GM06990 (cell line): Measurements from ENCODE around the gene ABAT.

ENCODE experiments used
- DNase-seq: peaks from one replicate; pipeline ENCODE4 v3.0.0-alpha.2; 2011; ENCODE audit not compliant: insufficient read length; ENCODE audit errors: extremely low read depth
- H3K27me3 ChIP-seq: replicated peaks from 2 replicates; pipeline ENCODE4 v1.6.0; 2011; ENCODE audit warnings: low read length; ENCODE audit not compliant: control insufficient read depth, insufficient read depth
- H3K36me3 ChIP-seq: 2 replicates; pipeline ENCODE4 v1.5.1; 2011; ENCODE audit warnings: low read length; ENCODE audit not compliant: control insufficient read depth, insufficient read depth
- H3K4me3 ChIP-seq: replicated peaks from 2 replicates; pipeline ENCODE4 v1.5.1; 2011; ENCODE audit warnings: low read depth, mild to moderate bottlenecking, control low read depth, low read length
- TF ChIP-seq, protein P1 (sequence below): IDR thresholded peaks from 2 replicates; pipeline ENCODE4 v1.5.1; 2011; ENCODE audit warnings: low read length, control low read depth, mild to moderate bottlenecking, inconsistent platforms; ENCODE audit not compliant: insufficient read depth, poor library complexity, severe bottlenecking

The ABAT gene

DNA sequence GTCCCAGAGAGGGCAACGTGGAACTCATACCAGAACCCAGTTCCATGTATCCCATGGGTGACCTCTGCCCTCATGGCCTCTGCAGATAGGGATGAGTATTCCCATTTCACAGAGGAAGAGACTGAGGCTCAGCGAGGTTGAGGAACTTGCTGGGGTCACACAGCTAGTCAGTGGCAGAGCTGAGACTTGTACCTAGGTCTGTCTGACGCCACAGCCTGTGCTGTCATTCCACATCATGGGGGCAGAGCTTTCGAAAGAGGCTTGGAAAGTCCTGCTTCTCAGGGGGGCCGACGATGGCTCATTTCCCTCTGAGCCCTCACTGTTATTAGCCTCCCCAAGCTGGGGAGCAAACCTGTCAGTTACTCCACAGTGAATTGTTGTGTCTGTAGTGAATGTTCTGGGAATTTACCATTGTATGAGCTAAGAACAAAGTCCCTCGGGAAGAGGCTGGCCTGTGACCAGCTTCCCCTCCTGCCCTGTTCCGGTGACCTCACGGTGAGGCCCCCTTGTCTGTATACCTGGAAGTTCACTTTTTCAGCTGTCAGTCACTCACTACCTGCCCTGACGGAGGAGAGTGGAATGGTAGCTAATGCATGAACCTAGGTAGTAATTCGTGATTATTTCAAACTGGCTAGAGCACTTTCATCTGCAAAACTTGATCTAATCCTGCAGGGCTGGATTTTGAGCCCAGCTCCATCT, 44.0 kb upstream of the ABAT start:
- Histone ChIP-seq H3K27me3 (no peaks in the 10 kb centered on the region), H3K36me3 (peaks cover 37% of the 10 kb centered on the region), H3K4me3 (no peak overlapping the region)
- TF ChIP-seq, protein P1, sequence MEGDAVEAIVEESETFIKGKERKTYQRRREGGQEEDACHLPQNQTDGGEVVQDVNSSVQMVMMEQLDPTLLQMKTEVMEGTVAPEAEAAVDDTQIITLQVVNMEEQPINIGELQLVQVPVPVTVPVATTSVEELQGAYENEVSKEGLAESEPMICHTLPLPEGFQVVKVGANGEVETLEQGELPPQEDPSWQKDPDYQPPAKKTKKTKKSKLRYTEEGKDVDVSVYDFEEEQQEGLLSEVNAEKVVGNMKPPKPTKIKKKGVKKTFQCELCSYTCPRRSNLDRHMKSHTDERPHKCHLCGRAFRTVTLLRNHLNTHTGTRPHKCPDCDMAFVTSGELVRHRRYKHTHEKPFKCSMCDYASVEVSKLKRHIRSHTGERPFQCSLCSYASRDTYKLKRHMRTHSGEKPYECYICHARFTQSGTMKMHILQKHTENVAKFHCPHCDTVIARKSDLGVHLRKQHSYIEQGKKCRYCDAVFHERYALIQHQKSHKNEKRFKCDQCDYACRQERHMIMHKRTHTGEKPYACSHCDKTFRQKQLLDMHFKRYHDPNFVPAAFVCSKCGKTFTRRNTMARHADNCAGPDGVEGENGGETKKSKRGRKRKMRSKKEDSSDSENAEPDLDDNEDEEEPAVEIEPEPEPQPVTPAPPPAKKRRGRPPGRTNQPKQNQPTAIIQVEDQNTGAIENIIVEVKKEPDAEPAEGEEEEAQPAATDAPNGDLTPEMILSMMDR: no peak
- no peak for DNase-seq

DNA sequence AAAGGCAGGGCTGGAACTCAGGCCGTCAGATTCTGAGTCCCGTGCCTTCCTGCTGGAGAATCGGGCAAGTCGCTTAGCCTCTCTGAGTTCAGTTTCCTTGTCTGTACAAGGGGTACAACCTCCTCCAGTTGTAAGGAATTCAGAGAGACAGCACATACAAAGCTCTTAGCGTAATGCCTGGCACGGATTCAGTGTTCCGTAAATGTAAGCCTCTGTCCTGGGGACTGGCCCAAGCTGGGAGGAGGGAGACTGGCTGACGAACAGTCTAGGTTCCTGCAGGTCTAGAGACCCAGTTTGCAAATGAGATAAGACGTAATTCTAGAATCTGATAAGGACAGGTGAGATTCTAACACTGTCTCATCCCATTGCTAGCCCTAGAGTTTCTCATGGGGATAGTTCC, 43.0 kb upstream of the ABAT start:
- Histone ChIP-seq H3K36me3 (peaks cover 36% of the 10 kb centered on the region), H3K4me3 (no peak overlapping the region), H3K27me3 (no peaks in the 10 kb centered on the region)
- DNase-seq: no peak
- TF ChIP-seq, protein P1: no peak

DNA sequence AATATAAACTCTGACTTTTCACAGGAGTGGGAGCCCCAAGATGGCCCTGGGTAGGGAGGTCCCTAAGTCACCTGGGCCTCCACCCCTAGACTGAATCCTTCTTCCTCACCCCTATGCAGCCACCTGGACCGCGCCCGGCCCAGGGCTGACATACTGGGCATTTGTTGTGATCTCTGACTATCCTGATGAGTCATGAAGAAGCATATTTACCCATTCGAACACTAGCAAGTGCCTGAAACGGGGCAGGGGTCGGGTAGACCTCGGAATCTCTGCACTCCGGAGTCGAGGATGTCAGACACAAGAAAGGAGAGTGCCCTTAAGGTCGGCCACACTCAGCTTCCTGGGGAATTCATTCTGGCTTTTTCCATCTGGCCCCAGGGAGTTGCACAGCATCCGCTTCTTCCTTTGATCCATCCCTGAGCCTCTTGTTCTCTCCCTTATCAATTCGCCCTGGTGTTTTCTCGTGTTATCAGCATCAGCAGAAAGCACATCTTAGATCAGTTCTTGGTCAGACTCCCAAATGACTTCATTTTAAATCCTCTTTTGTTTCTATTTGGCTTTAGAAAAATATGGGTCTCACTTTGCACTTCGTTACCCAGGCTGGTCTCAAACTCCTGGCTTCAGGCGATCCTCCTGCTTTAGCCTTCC, 42.5 kb upstream of the ABAT start:
- peaks cover 34% of the 10 kb centered on the region for H3K36me3 ChIP-seq
- no peaks in the 10 kb centered on the region for H3K27me3 ChIP-seq
- TF ChIP-seq, protein P1: no peak
- no peak for DNase-seq
- no peak overlapping the region for H3K4me3 ChIP-seq

DNA sequence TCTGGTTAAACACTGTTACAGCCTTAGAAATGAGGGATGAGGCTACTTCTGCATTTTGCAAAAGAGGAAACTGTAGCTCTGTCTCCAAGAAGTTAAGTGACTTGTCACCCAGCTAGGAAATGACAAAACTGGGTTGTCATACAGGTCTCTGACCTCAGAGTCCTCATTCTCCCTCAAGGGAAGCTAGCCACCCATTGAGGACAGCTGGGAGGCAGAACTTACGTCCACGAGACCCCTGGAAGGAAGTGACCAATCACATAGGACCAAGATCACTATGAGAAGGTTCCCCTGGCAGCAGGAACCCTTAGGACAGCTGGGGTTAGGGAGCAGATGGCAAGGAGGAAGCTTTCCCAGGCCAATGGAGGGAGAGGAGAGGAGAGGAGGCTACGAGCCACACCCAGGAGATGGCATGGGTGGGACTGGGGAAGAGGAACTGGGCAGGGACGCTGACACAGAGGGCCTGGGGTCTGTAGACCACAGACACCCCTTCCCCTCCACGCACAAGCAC, 41.7 kb upstream of the ABAT start:
- TF ChIP-seq, protein P1: no peak
- no peaks in the 10 kb centered on the region for H3K27me3 ChIP-seq
- H3K4me3 ChIP-seq: no peak overlapping the region
- DNase-seq: no peak
- H3K36me3 ChIP-seq: peaks cover 33% of the 10 kb centered on the region

DNA sequence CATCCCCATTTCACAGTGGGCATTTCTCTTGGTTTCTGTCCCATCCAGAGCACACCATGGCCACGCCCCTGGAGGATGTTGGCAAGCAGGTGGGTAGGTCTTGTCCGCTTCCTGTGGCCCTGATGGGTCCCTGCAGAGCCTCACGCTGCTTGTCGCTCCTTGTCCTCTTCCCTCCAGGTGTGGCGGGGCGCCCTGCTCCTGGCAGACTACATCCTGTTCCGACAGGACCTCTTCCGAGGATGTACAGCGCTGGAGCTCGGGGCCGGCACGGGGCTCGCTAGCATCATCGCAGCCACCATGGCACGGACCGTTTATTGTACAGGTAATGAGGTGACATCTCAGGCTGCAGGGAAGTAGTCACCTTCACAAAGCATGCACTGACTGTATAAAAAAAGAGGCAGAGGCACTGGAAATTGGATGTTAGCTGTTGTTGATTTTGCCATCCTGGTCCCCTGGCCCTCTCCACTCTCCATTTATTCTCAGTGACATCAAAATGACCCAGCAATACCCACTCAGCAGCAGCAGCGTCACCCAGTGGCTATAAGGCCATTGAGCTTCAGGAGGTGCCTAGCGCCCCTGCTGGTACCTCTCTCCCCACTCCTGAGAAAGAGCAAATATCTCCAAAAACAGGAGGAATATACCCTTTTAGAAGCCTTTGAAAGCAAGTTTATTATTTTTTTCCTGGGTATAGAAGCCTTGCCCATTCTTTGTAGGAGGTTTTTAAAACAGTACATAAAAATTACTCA, 39.3 kb upstream of the ABAT start:
- DNase-seq: no peak
- TF ChIP-seq, protein P1: peak; percentile 35
- no peaks in the 10 kb centered on the region for H3K27me3 ChIP-seq
- H3K4me3 ChIP-seq: no peak overlapping the region
- peaks cover 28% of the 10 kb centered on the region for H3K36me3 ChIP-seq
